Duodenal mucosa (tissue), 2 donors: ENCODE measurements around the gene NPAS3.

Experiments
- H3K27ac ChIP-seq: one replicate; pipeline ENCODE4 v1.7.0; 2013; ENCODE audit warnings: low read depth, low read length
- H3K27me3 ChIP-seq, 2 donors: one replicate each; pipeline ENCODE4 v1.7.0; 2013; ENCODE audit warnings: low read length in 2 of 2, control low read depth in 1 of 2; ENCODE audit not compliant: insufficient read depth in 2 of 2, control insufficient read depth in 1 of 2
- H3K36me3 ChIP-seq, 2 donors: one replicate each; pipeline ENCODE4 v1.7.0; 2013; ENCODE audit warnings: low read length in 2 of 2, control low read depth in 1 of 2; ENCODE audit not compliant: insufficient read depth in 2 of 2, control insufficient read depth in 1 of 2
- H3K4me1 ChIP-seq, 2 donors: one replicate each; pipeline ENCODE4 v1.7.0; 2013; ENCODE audit warnings: low read length in 2 of 2, control low read depth in 1 of 2; ENCODE audit not compliant: insufficient read depth in 2 of 2, control insufficient read depth in 1 of 2
- H3K4me3 ChIP-seq, 2 donors: one replicate each; pipeline ENCODE4 v1.7.0; 2013; ENCODE audit warnings: low read length in 2 of 2, low read depth in 1 of 2
- H3K9ac ChIP-seq, 2 donors: one replicate each; pipeline ENCODE4 v1.7.0; 2013; ENCODE audit warnings: low read length in 2 of 2, low read depth in 1 of 2
- H3K9me3 ChIP-seq, 2 donors: one replicate each; pipeline ENCODE4 v1.7.0; 2013; ENCODE audit warnings: low read length in 2 of 2, control low read depth in 1 of 2; ENCODE audit not compliant: control insufficient read depth in 1 of 2

NPAS3 gene

DNA sequence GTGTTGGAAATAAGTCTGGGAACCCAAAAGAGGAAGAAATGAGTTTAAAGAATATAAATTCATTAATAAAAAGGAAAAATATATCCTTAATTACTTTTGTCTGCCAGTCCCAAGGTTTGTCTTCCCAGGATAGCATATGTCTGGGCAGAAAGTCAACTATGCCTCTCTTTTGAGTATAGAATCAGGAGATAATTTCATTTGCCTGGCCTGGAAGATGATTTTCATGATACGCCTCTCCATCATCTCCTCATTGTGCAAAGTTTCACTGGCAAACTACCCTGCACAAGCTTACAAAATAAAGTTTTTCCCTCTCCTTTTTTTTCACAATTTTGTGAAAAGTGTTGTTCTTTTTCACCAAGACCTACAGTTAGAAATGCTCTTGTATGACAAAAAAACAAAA, 671.4 kb downstream of the NPAS3 start:
- no peak overlapping the region for H3K27ac ChIP-seq
- no peaks in the 10 kb centered on the region for H3K36me3 ChIP-seq
- no peaks in the 10 kb centered on the region for H3K27me3 ChIP-seq
- H3K9ac ChIP-seq, result no peak overlapping the region
- H3K4me1 ChIP-seq, result no peaks in the 10 kb centered on the region
- no peak overlapping the region for H3K4me3 ChIP-seq
- H3K9me3 ChIP-seq, result no peaks in the 10 kb centered on the region

DNA sequence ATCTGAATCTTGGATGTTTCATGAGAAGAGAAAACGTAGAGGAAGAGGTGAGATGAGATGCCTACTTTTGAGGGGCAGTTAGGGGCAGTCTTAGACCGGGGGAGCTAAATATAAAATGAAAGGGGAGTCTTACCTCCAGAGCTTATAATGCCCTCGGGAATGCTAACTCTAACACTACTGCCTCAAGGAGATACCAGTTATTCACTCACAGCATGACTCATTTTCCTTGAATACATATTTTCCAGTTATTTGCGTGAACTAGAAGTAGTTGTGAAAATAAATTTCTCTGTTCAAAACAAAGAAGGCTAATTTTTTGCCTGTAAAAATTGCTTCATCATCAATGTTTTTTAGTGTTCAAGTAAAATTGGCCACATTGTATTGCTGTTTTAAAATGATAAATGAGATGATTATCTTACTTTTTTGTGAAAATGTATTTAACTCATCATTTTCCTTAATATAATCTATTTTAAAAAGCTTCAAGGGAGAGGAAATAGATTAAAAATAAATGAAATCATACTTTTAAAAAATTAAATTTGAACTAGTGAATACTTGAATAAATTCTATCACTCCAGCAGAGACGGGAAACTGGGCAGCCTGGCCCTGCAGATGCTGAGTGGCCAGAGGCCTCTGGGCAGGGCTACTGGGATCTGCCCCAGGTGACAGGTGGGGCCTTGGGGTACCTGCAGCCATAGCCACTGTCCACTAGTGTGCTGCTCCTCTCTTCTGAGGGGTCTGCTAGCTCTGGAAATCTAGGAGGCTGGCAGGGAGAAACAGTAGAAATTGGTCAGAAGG, 672.9 kb downstream of the NPAS3 start:
- Histone ChIP-seq H3K27ac (no peak overlapping the region), H3K9ac (no peak overlapping the region), H3K4me3 (no peak overlapping the region), H3K9me3 (no peaks in the 10 kb centered on the region), H3K27me3 (no peaks in the 10 kb centered on the region), H3K36me3 (no peaks in the 10 kb centered on the region), H3K4me1 (no peaks in the 10 kb centered on the region)

DNA sequence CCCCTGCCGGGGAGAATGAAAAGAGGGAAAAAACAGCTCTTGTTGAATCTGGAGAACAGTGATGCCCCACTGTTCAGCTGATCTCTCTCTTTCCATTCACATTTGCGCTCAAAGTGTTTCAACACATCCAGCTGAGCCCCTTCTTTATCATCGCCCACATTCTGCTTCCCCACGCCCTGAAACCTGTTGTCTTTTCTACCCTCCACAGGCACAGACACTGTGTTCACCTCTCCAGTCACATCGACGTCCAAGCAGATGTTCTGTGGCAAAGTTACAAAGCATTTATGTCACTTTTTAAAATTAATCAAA, 673.5 kb downstream of the NPAS3 start:
- Histone ChIP-seq H3K36me3 (no peaks in the 10 kb centered on the region), H3K27ac (no peak overlapping the region), H3K9me3 (no peaks in the 10 kb centered on the region), H3K9ac (no peak overlapping the region), H3K4me3 (no peak overlapping the region), H3K4me1 (no peaks in the 10 kb centered on the region), H3K27me3 (no peaks in the 10 kb centered on the region)

DNA sequence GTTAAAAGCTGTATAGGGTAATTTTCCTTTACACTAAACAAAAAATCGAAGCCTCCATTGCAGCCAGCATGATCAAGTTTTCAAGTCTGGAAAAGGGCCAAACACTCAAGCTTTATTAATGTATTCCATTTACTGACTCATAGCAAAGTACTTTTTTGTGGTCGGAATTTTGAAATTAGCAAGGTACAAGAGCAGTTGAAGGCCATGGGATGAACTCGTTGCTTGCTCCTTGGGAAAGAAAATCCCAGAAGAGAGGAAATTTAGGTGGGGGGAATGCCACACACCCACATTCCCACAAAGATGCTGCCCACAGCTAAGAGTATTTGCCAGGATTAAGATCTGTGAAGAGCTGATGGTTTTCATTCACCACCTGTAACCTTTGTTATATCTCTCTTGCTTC, 678.5 kb downstream of the NPAS3 start:
- no peak overlapping the region for H3K4me3 ChIP-seq

DNA sequence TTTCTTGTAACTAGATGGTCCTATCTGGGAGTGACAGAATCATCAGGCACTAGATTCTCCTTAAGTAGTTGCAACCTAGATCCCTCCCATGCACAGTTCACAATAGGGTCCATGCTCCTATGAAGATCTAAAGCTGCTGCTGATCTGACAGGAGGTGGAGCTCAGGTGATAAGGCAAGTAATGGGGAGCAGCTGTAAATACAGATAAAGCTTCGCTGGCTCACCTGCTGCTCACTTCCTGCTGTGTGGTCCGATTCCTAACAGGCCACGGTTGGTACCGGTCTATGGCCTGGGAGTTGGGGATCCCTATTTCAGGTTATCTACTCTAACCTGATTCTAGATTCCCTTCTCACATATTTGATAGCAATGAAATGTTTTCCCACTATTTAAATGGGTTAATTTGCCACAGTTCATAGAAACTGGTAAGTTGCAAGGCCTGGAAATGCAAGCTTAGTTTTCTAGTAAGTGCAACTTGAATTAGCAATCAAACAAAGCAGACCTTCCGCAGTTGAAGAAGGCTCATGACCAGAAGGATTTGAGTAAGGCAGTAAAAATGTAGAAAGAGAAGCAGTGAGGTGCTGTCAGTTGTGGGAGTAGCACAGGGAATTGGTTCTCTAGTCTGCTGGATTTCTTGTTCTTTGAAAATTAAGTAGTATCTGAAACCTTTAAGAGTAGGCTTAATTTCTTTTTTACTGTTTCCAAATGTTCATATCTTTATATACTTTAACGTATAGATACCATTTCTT, 679.9 kb downstream of the NPAS3 start:
- no peak overlapping the region for H3K4me3 ChIP-seq
- H3K9me3 ChIP-seq, result no peaks in the 10 kb centered on the region
- no peaks in the 10 kb centered on the region for H3K27me3 ChIP-seq
- no peaks in the 10 kb centered on the region for H3K4me1 ChIP-seq
- no peak overlapping the region for H3K9ac ChIP-seq
- H3K27ac ChIP-seq, result no peak overlapping the region
- H3K36me3 ChIP-seq, result no peaks in the 10 kb centered on the region

More for the DNA sequence above, 678.5 kb downstream of the NPAS3 start:
- H3K4me1 ChIP-seq, result no peaks in the 10 kb centered on the region
- H3K36me3 ChIP-seq, result no peaks in the 10 kb centered on the region
- no peak overlapping the region for H3K9ac ChIP-seq
- H3K27ac ChIP-seq, result no peak overlapping the region
- H3K9me3 ChIP-seq, result no peaks in the 10 kb centered on the region
- H3K27me3 ChIP-seq, result no peaks in the 10 kb centered on the region

DNA sequence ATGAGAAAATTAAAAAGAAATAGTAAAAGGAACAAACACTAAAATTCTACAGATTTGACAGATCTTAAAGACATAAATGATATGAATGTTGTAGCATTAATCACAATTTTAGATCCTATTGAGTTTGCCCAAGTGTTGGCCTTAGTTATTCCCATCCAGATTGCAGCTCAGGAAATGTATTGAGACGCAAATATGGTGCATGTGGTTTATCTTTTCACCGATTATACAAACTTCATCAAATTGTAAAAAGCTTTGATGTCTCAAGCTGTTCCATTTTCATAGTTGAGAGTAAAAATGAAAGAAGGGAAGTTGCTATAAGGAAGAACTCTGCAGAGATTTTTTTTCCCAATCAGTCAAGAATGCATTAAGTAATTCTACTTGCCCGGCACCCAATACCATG, 683.8 kb downstream of the NPAS3 start:
- no peak overlapping the region for H3K4me3 ChIP-seq
- no peaks in the 10 kb centered on the region for H3K36me3 ChIP-seq
- H3K9ac ChIP-seq, result no peak overlapping the region
- H3K4me1 ChIP-seq, result no peaks in the 10 kb centered on the region
- no peak overlapping the region for H3K27ac ChIP-seq
- no peaks in the 10 kb centered on the region for H3K27me3 ChIP-seq
- H3K9me3 ChIP-seq, result no peaks in the 10 kb centered on the region

DNA sequence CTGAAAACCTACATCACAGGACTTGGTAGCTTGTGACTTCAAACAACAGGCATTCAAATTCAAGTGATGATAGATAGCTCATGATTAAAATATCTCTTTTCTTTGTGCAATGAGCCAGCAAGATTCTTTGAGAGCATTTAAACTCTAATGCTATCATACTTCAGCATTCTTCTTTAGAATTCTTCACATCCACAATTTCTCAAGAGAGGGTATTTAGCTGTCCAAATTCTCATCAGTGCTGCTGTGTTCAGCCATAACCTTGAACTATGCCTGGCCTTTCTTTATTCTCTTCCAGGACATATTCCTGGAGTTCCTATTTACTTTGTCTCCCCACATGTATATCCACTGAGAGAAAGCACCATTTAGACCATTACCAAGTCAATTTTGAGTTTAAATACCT, 691.1 kb downstream of the NPAS3 start:
- no peak overlapping the region for H3K9ac ChIP-seq
- no peak overlapping the region for H3K27ac ChIP-seq
- no peaks in the 10 kb centered on the region for H3K27me3 ChIP-seq
- no peak overlapping the region for H3K4me3 ChIP-seq
- peaks cover 0 to 3% of the 10 kb centered on the region in 2 donors for H3K4me1 ChIP-seq
- no peaks in the 10 kb centered on the region for H3K9me3 ChIP-seq
- no peaks in the 10 kb centered on the region for H3K36me3 ChIP-seq

DNA sequence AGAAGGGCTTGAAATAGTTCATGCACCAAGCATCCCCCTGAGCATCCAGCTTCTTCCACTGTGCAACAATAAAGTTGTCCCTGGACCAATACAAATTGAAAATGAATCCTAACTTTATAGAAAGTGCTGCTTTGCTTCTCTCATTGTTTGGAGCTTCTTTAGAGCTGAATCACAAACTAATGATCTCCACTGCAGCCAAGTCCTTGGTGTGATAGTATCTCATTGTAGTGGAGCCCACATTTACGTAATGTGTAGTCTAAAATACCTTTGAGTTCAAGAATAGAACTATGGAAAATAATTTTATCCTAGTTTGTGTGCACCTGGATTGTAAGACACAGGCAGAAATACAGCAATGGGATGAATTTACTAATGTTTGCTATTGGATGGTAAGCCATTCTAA, 692.3 kb downstream of the NPAS3 start:
- Histone ChIP-seq H3K36me3 (no peaks in the 10 kb centered on the region), H3K4me1 (peaks cover 0 to 3% of the 10 kb centered on the region in 2 donors), H3K9me3 (no peaks in the 10 kb centered on the region), H3K27me3 (no peaks in the 10 kb centered on the region), H3K27ac (no peak overlapping the region), H3K9ac (no peak overlapping the region), H3K4me3 (no peak overlapping the region)

DNA sequence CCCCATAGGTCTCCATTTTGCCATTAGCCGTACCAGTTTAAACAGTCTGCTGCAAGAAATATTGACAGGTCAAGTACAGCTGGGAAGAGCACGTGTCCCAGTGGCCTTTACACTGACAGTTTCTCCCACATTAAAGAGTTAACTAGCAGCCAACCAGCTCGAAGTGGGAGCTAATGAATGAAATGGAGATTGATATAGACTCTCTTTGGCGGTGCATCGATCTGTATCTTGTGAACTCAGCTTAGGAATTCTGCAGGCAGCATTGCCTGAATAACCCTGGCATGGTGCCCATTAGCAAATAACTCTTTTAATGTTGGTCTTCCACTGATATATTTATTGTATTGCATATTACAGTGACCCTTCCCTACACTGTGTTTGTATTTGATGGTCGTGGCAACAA, 692.8 kb downstream of the NPAS3 start:
- no peaks in the 10 kb centered on the region for H3K27me3 ChIP-seq
- H3K9ac ChIP-seq, result no peak overlapping the region
- no peak overlapping the region for H3K27ac ChIP-seq
- H3K4me1 ChIP-seq, result peaks cover 0 to 3% of the 10 kb centered on the region in 2 donors
- no peaks in the 10 kb centered on the region for H3K36me3 ChIP-seq
- no peak overlapping the region for H3K4me3 ChIP-seq
- no peaks in the 10 kb centered on the region for H3K9me3 ChIP-seq

DNA sequence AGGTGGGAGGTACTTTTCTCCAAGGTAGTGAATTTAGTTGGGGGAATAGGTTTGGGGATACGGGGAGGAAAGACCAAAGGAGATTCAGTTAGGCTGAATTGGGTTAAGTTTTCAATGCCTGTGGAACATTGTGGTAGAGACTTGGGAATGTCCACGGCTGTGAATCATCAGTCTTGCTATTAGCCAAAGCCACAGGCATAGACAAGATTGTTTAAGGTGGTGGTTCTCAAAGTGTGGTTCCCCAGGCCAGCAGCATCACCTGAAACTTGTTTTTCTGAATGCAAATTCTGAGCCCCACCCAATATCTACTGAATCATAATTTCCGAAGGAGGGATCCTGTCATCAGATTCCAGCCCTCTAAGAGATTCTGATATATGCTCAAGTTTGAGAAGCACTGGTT, 696.0 kb downstream of the NPAS3 start:
- H3K27me3 ChIP-seq, result no peaks in the 10 kb centered on the region
- no peak overlapping the region for H3K9ac ChIP-seq
- H3K4me1 ChIP-seq, result peaks cover 0 to 3% of the 10 kb centered on the region in 2 donors
- no peak overlapping the region for H3K27ac ChIP-seq
- no peaks in the 10 kb centered on the region for H3K36me3 ChIP-seq
- H3K9me3 ChIP-seq, result no peaks in the 10 kb centered on the region
- no peak overlapping the region for H3K4me3 ChIP-seq
